HG02798 (cell line): ENCODE results near the gene EXOC2.
"Not testable (repeated sequence)": the region's sequence is repeated elsewhere in the genome, so short reads cannot be mapped to it uniquely, and the experiment has no call there.

Experiments
- ATAC-seq: cut with Tn5 transposase; IDR thresholded peaks from one replicate; pipeline ENCODE4 v1.9.1; 2021; ENCODE audit warnings: mild to moderate bottlenecking; ENCODE audit not compliant: unreplicated experiment, poor library complexity

Gene EXOC2

GRCh38 chr6:593907-594212 lies 99.1 kb downstream of the EXOC2 start:
- ATAC-seq, result no peak

DNA sequence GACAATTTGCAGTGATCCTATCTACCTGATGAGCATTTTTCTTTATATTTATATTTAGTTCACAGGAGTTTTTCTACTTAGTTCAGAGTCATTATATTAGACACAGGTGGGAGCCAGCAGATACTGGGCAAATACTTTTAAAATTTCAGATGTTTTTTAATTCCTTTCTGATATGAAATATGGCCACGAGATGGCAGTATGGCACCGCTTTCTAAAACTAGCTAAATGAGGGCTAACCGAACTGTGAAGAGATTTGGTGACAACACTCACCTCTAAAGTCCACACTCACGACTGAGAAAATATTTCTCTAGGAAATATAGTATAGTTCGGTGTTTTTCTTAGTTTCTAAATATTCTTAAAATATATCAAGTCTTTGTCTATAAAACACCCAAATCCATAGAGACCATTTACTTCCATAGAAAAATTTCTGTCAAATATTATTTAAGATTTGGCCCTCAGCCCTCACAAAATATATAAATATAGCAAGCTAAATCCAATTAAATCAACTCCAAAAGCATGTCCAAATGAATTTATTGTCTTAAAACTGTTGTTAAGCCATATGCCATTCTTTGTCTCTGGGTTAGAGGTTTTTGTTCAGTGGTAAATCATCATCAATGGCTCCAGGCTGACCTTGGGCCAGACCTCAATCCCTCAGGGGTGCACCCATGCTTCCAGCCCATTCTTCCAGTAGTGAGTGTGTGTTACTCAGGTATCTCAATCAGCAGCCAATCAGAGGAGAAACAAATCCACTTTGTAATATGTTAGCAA lies 99.6 kb downstream of the EXOC2 start:
- no peak for ATAC-seq

GRCh38 chr6:589090-589489 lies 103.8 kb downstream of the EXOC2 start:
- ATAC-seq, result no peak

- no peak for ATAC-seq
Observed at GRCh38 chr6:586553-586952, 106.4 kb downstream of the EXOC2 start.

GRCh38 chr6:583635-584034 lies 109.3 kb downstream of the EXOC2 start:
- ATAC-seq, result no peak

DNA sequence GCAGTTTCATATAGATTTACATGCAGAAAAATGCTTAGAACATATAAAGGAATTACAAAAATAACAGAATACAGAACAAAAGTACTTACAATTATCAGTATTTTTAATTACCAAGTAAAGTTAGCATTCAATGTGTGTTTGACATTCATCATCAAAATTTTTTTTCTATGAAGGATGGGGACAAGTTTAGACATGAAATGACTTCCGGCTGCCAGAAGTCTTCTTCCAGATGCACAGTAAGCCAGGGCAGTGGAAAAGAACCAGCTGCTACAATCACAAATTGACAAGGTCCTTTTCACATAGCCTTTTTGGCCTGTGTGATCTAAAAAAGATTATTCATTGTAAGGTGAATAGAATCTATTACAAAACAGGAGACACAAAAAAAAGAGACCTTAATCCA lies 109.8 kb downstream of the EXOC2 start:
- no peak for ATAC-seq

- ATAC-seq, result no peak
Observed at GRCh38 chr6:582370-582769, 110.6 kb downstream of the EXOC2 start.

DNA sequence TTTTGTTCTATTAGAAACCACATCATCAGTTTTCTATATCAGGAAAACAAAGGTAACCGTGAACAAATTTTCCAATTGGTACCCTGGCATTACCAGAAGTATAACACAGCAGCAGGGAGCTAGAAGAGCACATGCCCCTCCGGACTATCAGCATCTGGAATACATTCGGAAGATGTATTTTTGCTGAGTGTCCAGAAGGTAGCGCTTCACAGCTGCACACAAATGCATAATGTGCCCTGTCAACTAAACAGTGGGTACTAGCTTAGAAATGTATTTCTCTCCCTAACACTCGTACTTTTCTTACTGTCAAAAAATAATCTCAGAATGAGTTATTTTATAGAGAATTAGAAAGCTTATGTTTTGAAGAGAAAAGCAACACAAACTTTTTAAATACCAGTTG lies 113.6 kb downstream of the EXOC2 start:
- no peak for ATAC-seq

DNA sequence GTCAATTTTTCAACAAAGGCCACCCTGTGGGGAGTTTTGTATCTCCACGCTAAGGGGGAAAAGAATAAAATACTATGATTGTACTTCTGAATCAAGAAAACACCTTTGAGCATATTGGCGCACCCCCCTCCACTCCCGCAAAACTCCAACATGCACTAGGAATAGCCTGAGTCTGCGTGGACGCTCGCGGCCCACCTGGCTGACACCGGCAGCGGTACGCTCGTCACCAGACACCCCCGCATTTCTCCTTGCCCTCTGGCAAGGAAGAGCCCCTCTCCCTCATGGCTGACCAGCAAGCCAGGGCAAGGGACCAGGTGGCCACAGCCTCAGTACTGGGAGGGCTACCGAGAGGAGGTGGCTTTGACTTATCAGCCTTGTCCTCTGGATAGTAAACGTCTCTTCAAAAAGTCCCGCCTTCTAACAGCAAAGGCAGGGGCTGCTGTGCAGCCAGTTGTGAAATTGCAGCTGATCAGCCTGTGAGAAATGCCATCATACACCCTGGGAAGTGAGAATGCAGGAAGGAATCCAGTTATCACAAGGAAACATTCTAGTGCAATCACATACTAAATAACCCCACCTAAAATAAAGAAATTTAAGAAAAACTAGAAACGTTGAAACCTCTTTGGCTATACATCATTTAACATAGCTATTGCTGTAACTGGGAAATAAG lies 120.2 kb downstream of the EXOC2 start:
- ATAC-seq, result no peak

DNA sequence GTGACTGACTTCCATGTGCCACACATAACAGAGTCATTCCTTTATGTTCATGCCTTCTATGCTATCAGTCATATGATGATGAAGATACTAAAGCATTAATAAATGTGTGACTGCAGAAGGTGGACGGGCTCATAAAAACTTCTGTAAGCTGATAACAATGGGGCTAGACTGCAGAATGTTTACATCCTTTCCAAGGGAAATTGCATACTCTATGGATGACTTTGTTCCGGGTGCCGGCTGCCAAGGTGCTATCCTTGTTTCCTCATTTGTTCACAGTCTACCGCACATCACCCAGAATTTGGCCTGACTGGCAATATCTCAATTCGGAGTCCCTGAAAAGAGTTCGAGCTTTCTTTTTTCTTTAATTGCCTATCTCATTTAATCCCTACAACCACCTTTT lies 121.0 kb downstream of the EXOC2 start:
- no peak for ATAC-seq

DNA sequence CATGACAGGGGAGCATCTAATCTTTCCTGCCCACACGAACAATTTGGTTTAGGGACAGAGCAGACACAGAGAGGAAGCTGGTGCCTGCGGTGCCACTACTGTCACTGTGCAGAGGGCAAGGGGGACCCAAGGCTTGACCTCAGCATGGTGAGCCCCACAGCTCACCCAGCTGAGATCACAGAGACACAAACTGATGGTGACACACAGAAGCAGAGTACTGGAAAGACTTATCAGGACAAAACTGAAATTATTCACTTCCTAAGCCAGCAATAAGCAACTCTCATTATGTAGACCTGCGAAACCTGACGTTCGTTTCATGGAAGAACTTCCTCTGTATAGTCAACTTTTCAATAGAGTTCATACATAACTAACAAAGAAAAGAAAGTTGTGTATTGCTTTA lies 122.1 kb downstream of the EXOC2 start:
- no peak for ATAC-seq

DNA sequence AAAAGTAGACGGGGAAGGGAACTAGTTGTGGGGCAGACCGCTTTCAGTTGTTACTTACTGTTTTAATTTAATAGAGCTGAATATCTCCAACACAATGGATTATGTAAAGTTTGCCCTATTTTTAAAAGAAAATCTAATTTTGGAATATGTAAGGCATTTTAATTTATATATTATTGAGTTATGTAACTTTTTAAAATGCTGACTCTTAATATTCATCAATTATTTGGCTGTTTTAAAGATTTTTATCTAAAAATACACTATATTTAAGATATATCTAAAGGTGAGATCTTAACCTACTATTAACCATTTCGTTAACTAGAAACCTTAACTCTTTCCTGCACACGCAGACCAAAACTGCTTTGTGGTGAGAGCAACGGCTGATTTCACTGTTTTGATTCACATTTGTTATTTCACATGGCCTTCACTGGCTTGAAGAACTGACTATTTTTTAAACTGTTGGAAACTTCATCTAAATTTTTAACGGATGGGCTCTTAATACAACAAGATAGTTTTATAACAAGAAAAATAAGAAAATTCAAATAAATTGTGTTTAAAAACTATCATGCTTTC lies 123.9 kb downstream of the EXOC2 start:
- no peak for ATAC-seq

DNA sequence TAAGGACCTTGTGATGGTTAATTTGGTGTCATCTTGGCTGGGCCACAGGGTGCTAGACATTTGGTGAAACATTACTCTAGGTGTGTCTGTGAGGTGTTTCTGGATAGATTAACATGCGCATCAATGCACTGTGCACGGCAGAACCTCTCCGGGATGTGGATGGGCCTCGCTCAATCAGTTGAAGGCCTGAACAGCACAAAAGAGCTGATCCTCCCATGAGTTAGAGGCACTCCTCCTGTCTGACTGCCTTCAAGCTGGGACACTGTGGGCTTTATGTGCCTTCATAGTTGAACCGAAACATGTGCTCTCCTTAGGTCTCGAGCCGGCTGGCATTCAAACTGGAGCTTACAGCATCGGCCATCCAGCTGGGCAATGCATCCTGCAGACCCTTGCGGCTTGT lies 124.9 kb downstream of the EXOC2 start:
- no peak for ATAC-seq

GRCh38 chr6:563863-564262 lies 129.1 kb downstream of the EXOC2 start:
- ATAC-seq, result no peak

DNA sequence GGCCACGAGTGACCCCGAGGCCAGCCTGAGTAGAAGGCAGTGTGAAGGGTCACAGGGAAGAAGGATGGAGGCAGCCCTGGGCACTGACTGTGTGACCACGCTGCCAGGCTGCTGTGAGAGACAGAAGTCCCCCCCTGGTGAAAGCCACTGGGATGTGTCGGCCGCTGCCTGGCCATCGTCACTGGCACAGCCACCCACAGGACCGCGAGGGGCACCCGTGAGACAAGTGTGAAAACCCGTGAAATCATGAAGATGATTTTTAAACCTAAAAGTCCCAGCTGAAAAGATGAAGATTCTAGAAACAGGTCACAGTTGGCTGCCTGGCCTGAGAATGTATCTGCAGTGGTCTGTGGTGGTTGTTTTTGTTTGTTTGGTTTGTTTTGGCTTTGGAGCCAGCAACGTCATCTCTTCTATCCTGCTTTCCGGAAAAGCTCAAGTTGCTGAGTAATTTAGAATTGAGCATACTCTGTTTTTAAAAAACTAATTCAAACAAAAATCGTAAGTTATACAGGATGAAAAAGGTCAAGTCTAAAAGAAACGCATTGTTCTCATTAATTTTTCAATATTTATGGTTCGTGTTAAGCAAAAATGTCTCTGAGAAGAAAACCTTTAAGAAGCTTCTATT lies 130.8 kb downstream of the EXOC2 start:
- no peak for ATAC-seq

DNA sequence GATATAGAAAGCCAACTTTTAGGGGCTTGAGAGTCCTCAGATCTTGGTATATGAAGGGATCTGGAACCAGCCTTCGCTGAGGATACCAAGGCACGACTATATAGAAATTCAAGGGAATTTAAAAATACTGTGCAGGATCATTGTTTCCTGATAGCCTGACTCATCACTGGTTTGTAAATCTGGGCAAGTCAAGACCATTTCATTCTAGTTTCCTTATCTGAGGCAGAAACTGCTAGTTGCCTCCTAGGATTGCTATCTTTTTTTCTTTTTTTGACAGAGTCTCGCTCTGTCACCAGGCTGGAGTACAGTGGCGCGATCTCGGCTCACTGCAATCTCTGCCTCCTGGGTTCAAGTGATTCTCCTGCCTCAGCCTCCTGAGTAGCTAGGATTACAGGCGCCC lies 131.6 kb downstream of the EXOC2 start:
- ATAC-seq, result not testable (repeated sequence)

- ATAC-seq, result no peak
Observed at GRCh38 chr6:558959-559358, 134.0 kb downstream of the EXOC2 start.

- ATAC-seq, result no peak
Observed at GRCh38 chr6:558089-558488, 134.8 kb downstream of the EXOC2 start.

DNA sequence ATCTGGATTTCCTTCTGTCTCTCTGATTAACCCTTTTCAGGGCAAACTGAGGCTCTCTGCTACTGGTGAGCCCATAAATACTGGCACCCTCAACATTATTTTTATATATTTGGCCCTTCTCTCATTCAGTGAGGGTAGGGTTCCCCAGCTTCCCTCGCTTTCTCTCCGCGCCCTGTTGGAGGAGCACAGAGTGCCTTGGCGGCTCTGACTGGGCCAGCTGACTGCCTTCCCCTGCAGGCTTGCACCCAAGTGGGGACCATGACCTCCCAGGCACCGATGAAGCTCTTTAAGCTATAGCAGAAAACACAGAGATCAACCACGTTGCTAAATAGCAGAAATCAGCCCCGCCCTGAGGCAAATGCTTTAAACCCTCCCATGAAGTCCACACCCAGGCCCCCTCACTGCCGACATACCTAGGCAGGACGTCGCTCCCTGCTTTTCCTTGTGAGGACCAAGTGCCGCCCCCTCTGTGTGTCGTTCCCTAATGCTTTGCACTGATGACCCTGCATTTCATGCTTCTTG lies 141.0 kb downstream of the EXOC2 start:
- no peak for ATAC-seq

- ATAC-seq, result no peak
Observed at GRCh38 chr6:551405-551804, 141.5 kb downstream of the EXOC2 start.

- no peak for ATAC-seq
Observed at GRCh38 chr6:549906-550305, 143.0 kb downstream of the EXOC2 start.
